ENCODE results near the gene OTULIN. TPM values are rescaled to one million over a fixed set of nuclear protein-coding genes. Genes with fewer than 3 reads are reported as not detected.

The OTULIN gene
- total RNA-seq, 3 donors from 2014 or later = 46.4 to 64.8 (median 50.1) TPM

DNA sequence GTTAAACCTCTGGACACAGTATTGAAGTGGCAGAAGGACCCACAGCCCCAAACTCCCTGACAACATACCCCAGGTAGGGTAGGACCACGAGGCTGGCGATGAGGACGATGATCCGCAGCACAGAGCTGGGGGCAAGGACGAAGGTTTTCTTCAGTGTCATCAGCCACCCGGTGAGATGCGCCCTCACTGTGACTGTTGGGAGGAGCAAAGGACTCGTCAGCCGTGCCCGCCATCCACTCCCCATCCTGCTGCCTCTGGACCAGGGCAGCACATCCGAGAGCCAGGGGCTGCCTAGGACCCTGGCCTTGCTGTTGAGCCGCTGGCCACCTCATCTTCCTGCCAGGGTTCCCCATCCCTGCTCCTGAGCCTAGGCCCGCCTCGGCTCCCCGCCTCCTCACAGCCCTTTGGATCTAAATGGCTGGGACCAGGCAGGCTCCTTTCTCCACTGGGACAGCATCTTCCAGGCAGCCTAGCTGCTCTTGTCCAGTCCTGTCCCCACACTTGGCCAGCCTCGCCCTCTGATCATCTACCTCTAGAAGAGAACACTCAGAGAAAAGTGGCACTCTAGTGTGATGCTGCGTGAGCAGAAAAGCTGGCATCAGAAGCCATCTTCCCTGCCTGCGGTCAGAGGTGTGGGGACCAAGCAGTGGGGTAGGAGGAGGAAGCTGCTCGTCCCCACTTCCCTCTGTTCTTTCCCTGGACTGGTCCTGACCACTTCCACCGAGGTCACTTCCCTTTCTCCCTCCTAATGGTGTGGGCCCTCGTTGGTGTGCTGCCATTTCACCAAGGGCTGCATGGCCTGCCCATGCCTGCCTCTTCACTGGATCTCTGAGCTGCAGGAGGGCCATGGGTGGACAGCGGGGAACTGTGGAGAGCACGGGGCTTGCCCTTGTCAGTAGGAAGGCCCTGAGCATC lies 49.2 kb downstream of the OTULIN start:
- DNase-seq = no peak
- Mint-ChIP-seq H3K36me3 (ENCODE audit: insufficient read depth) (peaks cover 52% of the 10 kb centered on the region), H3K27me3 (ENCODE audit: low read depth) (no peaks in the 10 kb centered on the region), H3K4me3 (no peak overlapping the region), H3K4me1 (ENCODE audit: low read depth) (peaks cover 14% of the 10 kb centered on the region), H3K9me3 (no peaks in the 10 kb centered on the region)
- no peak for ATAC-seq

DNA sequence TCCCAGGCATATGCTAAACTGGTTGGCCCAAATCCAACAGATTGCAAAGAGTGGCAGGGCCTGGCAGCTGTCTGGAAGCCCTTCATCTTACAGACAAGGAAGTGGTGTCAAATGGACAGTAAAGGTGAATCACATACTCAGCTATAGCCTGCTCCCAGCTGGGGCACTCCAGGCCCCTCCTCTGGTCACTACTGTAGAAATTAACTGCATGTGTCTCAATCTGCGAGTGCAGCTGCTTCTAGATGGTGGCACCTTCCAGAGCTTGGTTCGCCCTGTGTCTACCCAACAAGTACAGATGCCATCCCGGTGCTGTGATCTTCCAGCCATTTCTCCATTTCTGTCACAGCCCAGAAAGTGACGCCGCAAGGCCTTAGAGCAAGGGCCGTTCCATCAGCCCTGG lies 50.2 kb downstream of the OTULIN start:
- Mint-ChIP-seq H3K27me3 (ENCODE audit: low read depth) (no peaks in the 10 kb centered on the region), H3K4me1 (ENCODE audit: low read depth) (peaks cover 14% of the 10 kb centered on the region), H3K4me3 (no peak overlapping the region), H3K36me3 (ENCODE audit: insufficient read depth) (peaks cover 51% of the 10 kb centered on the region), H3K9me3 (no peaks in the 10 kb centered on the region)
- ATAC-seq (no peak), DNase-seq (no peak)

DNA sequence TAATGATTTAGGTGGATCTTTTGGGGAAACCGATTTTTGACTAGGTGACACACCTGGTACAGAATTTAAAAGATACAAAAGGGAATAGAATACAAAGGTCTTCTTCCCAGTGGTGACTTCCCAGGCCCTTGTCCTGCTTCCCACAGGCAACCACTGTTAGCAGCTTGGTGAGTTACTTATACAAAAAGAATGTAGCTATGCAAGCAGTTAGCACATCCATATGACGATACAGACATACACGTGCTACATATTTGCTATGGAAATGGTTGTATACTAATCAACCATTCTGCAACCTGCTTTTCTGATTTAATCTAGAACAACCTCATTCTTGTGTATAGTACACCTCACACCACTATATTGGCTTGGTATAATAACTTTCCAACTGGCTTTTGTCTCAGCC lies 51.0 kb downstream of the OTULIN start:
- ATAC-seq (no peak), DNase-seq (no peak)
- no peak overlapping the region for H3K4me3 Mint-ChIP-seq
- no peaks in the 10 kb centered on the region for H3K9me3 Mint-ChIP-seq
- H3K4me1 Mint-ChIP-seq (ENCODE audit: low read depth) = peaks cover 13% of the 10 kb centered on the region
- H3K27me3 Mint-ChIP-seq (ENCODE audit: low read depth) = no peaks in the 10 kb centered on the region
- H3K36me3 Mint-ChIP-seq (ENCODE audit: insufficient read depth) = peaks cover 45% of the 10 kb centered on the region

DNA sequence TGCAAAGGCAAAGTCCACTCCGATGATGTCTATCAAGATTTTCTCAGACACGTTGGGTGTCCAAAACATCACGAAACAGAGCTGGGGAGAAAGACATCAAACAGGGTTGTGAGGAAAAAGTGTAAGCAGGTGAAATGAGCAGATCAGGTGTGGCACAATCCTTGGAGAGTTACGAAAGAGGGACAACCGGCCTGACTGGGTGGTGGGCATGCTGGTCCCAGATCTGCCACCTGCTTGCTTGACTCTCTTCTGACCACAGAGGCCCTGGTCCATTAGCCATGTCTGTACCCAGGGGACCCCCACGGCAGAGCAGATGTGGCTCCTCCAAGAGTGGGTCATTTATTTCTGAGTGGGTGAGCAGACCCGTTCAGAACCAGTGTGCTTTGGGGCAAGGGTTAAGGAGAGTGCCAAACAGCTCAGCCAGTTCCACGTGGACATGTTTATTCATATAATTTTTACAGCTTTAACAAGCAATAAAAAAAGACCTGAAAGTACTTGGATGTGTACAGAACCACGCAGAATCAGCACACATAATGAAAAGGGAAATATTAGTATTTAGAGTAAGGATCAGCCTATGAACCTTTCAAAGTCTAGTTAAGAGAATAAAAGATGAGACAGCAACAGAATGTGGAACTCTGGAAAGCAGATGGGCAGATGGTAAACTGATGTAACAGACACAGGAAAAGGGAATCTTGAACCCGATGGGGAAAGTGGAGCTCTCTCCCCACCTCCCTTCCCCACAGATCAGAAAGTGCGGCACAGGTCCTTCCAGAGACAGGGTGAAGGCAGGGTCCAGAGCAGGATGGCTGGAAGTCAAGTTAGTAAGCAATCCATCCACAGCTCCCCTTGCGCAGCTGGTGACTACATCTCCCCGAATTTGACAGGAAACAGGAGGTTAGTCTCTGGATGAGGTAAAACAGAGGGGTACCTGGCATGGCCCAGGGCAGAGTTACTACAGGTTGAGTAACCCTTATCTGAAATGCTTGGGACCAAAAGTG lies 52.5 kb downstream of the OTULIN start:
- ATAC-seq (no peak), DNase-seq (no peak)
- Mint-ChIP-seq H3K27me3 (ENCODE audit: low read depth) (no peaks in the 10 kb centered on the region), H3K4me3 (no peak overlapping the region), H3K36me3 (ENCODE audit: insufficient read depth) (peaks cover 34% of the 10 kb centered on the region), H3K9me3 (no peaks in the 10 kb centered on the region), H3K4me1 (ENCODE audit: low read depth) (peaks cover 19% of the 10 kb centered on the region)

DNA sequence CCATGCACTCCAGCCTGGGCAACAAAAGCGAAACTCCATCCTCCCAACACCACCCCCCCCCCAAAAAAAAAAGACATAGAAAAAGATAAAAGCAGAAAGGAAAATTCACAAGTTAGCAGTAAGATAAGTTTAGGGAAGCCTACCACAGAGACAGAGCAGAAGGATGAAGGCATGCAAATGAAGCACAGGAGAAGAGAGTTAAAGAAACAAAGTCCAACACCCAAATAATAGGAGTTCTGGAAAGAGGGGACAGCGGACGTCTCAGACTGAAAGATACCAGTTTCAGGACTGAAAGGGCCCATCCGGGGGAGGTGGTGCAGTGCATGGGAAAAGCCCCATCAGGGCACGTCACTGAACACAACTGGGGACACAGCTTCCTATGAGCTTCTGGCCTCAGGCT lies 54.3 kb downstream of the OTULIN start:
- peaks cover 37% of the 10 kb centered on the region for H3K36me3 Mint-ChIP-seq (ENCODE audit: insufficient read depth)
- peaks cover 27% of the 10 kb centered on the region for H3K4me1 Mint-ChIP-seq (ENCODE audit: low read depth)
- no peak overlapping the region for H3K4me3 Mint-ChIP-seq
- DNase-seq = no peak
- no peaks in the 10 kb centered on the region for H3K27me3 Mint-ChIP-seq (ENCODE audit: low read depth)
- no peak for ATAC-seq
- no peaks in the 10 kb centered on the region for H3K9me3 Mint-ChIP-seq

DNA sequence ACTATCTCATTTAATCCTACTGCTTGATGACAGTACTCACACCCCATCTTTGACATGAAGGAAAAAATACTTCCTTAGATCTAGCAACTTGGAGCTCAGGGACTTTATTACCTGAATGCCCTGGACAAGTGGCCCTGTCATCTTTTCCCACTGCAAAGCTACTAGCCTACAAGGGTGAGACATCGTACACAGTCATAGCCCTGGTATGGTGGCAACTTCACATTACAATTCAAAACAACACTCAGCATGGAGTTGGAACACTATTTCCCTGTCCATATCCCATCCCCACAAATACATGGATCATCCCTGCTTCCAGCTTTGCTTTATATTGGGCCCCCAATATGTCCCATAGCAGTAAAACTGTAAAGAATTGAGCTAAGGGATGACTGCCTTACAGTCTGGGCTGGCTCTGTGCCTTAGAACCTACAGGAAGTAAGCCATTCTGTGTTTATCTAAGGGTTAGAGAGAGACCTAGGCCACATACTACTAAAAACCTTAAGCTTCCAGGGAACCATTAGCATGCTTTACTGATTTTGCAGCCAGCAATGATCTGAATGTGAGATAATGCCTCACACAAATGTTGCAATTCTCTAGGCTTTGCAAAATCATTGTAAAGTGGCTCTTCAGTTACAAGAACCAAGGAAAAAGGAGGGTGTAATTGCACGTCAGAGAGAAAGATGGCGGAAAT lies 55.9 kb downstream of the OTULIN start:
- H3K9me3 Mint-ChIP-seq = no peaks in the 10 kb centered on the region
- DNase-seq (no peak), ATAC-seq (no peak)
- peaks cover 27% of the 10 kb centered on the region for H3K4me1 Mint-ChIP-seq (ENCODE audit: low read depth)
- H3K4me3 Mint-ChIP-seq = no peak overlapping the region
- no peaks in the 10 kb centered on the region for H3K27me3 Mint-ChIP-seq (ENCODE audit: low read depth)
- H3K36me3 Mint-ChIP-seq (ENCODE audit: insufficient read depth) = peaks cover 33% of the 10 kb centered on the region

DNA sequence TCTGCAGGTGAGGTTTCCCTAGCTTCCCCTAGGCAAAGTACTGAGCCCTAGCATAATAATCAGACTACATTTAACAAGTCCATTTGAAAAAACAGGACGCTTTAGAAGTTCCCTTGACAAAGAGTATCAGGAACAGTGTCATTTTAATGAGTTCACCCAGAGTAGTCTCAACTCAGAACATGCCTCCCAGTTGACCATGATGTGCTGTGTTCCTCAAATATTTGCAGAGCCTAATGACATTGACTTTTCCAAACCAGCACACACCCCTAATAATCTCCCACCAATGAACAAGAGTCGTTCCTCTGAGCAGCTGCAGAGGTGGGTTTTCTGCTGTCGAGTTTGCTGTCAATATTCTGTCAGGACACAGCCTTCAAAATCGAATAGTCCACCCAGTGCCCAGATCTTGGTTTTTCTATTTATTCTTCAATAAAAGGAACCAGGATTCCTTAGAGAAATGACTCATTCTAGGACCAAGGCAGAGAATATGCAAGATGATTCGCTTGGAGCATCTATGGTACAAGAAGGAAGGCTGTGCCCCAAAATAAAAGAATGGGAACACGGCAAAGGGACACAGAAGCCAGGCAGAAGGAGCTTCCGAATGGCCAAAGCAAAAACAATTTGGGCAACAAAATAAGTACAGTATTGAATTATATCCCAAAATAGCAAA lies 57.6 kb downstream of the OTULIN start:
- H3K9me3 Mint-ChIP-seq = no peaks in the 10 kb centered on the region
- peaks cover 30% of the 10 kb centered on the region for H3K4me1 Mint-ChIP-seq (ENCODE audit: low read depth)
- no peak for ATAC-seq

DNA sequence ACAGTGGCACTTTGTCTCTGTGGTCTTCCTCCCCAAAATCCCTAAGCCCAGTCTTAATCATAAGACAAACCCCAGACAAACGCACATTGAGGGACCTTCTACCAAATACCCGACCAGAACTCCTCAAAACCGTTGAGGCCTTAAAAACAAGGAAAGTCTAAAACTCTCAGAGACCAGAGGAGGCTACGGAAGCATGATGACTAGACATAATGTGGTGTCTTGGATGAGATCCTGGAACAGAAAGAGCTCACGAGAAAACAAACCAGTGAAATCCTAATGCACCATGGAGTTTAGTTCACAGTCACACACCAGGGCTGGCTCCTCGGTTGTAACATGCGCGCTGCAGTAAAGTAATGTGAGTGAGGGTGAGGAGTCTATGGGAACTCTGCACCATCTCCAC lies 58.4 kb downstream of the OTULIN start:
- H3K9me3 Mint-ChIP-seq = no peaks in the 10 kb centered on the region
- DNase-seq (no peak), ATAC-seq (no peak)
- H3K27me3 Mint-ChIP-seq (ENCODE audit: low read depth) = no peaks in the 10 kb centered on the region
- peaks cover 33% of the 10 kb centered on the region for H3K4me1 Mint-ChIP-seq (ENCODE audit: low read depth)
- H3K4me3 Mint-ChIP-seq = no peak overlapping the region
- H3K36me3 Mint-ChIP-seq (ENCODE audit: insufficient read depth) = peaks cover 30% of the 10 kb centered on the region

More for the DNA sequence above, 57.6 kb downstream of the OTULIN start:
- H3K4me3 Mint-ChIP-seq = no peak overlapping the region
- H3K36me3 Mint-ChIP-seq (ENCODE audit: insufficient read depth) = peaks cover 32% of the 10 kb centered on the region
- DNase-seq = no peak
- H3K27me3 Mint-ChIP-seq (ENCODE audit: low read depth) = no peaks in the 10 kb centered on the region

DNA sequence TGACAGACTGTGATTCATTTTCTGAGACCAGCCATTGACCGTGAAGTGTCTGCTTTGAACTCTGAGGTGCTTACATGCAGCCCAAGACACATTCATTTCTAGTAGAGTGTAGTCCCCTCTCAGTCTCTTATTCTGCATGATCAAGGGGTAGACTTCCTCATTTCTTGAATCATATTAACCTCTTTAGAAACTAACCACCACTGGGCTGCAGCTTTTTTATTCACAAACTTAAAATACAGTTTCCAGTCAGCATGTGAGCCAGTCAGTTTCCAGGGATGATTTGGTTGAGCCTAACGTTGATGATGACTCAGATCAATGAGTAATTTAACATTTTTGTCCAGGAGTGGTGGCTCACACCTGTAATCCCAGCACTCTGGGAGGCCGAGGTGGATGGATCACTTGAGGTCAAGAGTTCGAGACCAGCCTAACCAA lies 59.2 kb downstream of the OTULIN start:
- peaks cover 30% of the 10 kb centered on the region for H3K36me3 Mint-ChIP-seq (ENCODE audit: insufficient read depth)
- H3K27me3 Mint-ChIP-seq (ENCODE audit: low read depth) = no peaks in the 10 kb centered on the region

DNA sequence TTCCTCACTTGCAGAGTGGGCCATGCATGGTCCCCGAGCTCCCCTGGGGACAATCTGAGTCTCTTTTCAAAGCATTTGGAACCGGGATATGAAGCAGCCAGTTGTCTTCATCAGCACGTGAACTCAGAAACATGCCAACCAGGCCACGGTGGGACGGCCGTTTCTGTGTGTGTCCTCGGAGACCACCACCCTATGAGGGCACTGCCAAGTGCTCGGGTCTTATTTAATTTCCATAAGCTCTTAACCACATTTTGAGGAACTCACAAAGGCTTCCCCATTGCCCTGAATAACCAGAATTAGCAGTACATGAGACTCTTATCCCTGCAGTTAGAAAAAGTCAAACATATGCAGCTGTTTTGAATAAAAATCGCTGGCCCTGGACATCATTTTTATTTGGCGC lies 60.1 kb downstream of the OTULIN start:
- Mint-ChIP-seq H3K27me3 (ENCODE audit: low read depth) (no peaks in the 10 kb centered on the region), H3K9me3 (no peaks in the 10 kb centered on the region), H3K4me1 (ENCODE audit: low read depth) (peaks cover 26% of the 10 kb centered on the region), H3K36me3 (ENCODE audit: insufficient read depth) (peaks cover 26% of the 10 kb centered on the region), H3K4me3 (no peak overlapping the region)
- ATAC-seq (no peak), DNase-seq (no peak)

More for the DNA sequence above, 59.2 kb downstream of the OTULIN start:
- no peak for DNase-seq
- peak; percentile 79 to 89 for ATAC-seq
- no peak overlapping the region for H3K4me3 Mint-ChIP-seq
- no peaks in the 10 kb centered on the region for H3K9me3 Mint-ChIP-seq
- peaks cover 33% of the 10 kb centered on the region for H3K4me1 Mint-ChIP-seq (ENCODE audit: low read depth)

DNA sequence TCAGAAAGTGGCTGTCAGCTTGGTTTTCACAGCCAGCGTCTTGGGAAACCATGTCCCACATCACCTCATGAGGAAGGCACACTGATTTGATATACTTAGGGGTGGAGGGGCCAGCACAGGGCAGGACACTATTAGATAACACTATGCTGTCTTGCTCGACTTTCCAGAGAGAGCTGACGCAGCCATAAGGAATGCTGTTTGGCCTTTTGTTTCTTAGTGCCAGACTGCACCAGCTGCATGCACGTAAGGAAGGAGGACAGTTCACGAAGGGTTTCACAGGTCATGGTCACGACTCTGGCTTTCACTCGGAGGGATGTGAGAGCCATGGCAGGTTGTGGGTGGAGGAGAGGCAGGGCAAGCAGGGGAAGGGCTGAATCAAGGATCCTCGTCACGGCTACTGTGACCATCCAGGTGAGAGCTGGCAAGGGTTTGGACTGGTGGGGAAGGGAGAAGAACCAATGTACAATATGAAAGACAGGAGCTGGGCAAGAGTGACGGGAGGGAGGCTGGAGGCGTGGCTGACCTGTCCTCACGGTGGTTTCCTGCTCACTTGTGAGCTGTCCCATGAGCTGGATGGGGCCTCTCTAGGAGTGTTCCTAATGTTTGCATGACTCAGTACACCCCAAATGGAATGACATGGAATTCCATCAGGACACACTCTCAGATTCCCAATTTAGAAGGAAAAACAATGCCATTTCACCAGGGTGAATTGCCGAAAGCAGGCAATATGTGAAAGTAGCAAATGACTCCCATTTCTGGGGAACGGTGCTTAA lies 61.7 kb downstream of the OTULIN start:
- DNase-seq (no peak), ATAC-seq (no peak)
- Mint-ChIP-seq H3K36me3 (ENCODE audit: insufficient read depth) (peaks cover 29% of the 10 kb centered on the region), H3K4me1 (ENCODE audit: low read depth) (peaks cover 16% of the 10 kb centered on the region), H3K4me3 (no peak overlapping the region), H3K27me3 (ENCODE audit: low read depth) (no peaks in the 10 kb centered on the region), H3K9me3 (no peaks in the 10 kb centered on the region)

DNA sequence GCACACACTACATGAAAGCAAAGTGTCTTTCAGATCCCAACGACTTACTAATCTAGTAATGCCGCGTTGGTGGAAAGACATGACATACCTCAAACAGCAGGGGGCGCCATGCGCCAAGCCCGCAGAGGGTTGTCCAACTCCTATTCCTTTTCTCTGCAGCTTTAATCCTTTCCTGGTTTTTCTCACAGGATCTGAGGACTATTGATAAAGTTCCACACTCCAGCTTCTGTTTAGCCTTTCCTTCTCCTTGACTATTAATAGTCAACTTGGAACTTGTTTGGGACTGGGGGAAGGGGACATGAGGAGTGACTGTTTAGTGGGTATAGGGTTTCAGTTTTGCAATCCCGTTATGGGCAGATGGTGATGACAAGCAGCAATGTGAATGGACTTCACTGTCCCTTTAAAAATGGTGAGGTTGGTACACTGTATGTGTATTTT lies 62.9 kb downstream of the OTULIN start:
- DNase-seq (peak; percentile 72), ATAC-seq (peak; percentile 50 to 52)
- no peaks in the 10 kb centered on the region for H3K27me3 Mint-ChIP-seq (ENCODE audit: low read depth)
- peaks cover 24% of the 10 kb centered on the region for H3K36me3 Mint-ChIP-seq (ENCODE audit: insufficient read depth)
- H3K4me3 Mint-ChIP-seq = no peak overlapping the region
- H3K9me3 Mint-ChIP-seq = no peaks in the 10 kb centered on the region
- H3K4me1 Mint-ChIP-seq (ENCODE audit: low read depth) = peaks cover 13% of the 10 kb centered on the region

DNA sequence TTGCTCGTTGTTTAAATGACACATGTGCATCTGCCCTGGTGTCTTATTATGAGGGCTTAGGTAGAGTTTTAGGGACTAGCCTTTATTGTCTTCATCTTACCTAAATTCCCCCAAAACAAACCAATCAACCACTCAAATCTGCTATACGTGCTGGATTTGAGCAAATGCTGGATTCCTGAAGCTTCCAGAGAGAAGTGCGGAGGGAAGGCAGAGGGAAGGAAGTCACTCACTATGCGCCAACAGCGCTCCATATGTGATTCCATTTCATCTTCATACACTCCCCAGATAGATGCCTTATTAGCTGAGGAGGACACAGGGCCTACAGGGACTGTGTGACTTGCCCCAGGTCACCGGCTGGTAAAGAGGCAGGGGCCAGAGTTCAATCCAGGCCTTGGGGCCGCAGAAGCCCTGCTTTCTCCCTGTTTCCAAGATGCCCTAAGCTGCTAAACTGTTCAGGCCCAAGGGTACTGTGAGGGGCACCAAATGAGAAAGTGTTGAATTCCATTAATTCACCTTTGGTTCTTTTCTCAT lies 63.5 kb downstream of the OTULIN start:
- Mint-ChIP-seq H3K4me1 (ENCODE audit: low read depth) (peaks cover 8% of the 10 kb centered on the region), H3K27me3 (ENCODE audit: low read depth) (no peaks in the 10 kb centered on the region), H3K4me3 (no peak overlapping the region), H3K9me3 (no peaks in the 10 kb centered on the region), H3K36me3 (ENCODE audit: insufficient read depth) (peaks cover 21% of the 10 kb centered on the region)
- DNase-seq (no peak), ATAC-seq (no peak)

Data from activated T-cell treated with anti-CD3 and anti-CD28 coated beads, Interleukin-2, amount 50 U/mL, for 4 hours (primary cell).